ENCODE results near the gene SLC17A7. TPM values are rescaled to one million over a fixed set of nuclear protein-coding genes. Genes with fewer than 3 reads are reported as not detected.

SLC17A7 gene
- total and polyA plus RNA-seq, 2 of the 13 experiments (the other 11 are each of a cell fraction or from before 2014, with no cell fraction given): 0.32 TPM; not detected in 1

GRCh38 chr19:49439836-49440235 is 1.5 kb downstream of the SLC17A7 start (continued):
- TF ChIP-seq ZNF12 (CRISPR knock-in tag; IDR thresholded peaks at IDR 0.05) (no peak), XRCC5 (optimal IDR thresholded peaks at IDR 0.05; ENCODE audit: low read length) (no peak), REL (CRISPR knock-in tag; conservative IDR thresholded peaks at IDR 0.05) (no peak), SETDB1 (CRISPR knock-in tag; IDR thresholded peaks at IDR 0.05; ENCODE audit: borderline replicate concordance) (no peak), ATRX (CRISPR knock-in tag; IDR thresholded peaks at IDR 0.05; ENCODE audit: borderline replicate concordance) (no peak)

GRCh38 chr19:49438261-49438660 is 3.1 kb downstream of the SLC17A7 start:
- Histone ChIP-seq H4K20me1 (ENCODE audit: insufficient read depth, low read length) (peaks cover 5% of the 10 kb centered on the region; the same call in 1 of the 2 replicates), H2AFZ (ENCODE audit: low read length) (no peak overlapping the region), H3K4me2 (ENCODE audit: low read depth, low read length) (no peak overlapping the region), H3K27ac (ENCODE audit: extremely low read length, insufficient read depth, low read length) (no peak overlapping the region), H3K9me3 (ENCODE audit: low read length) (no peaks in the 10 kb centered on the region), H3K27me3 (ENCODE audit: control insufficient read depth in 1 of 2, insufficient read depth in 2 of 2, low read length in 2 of 2) (peaks cover 8 to 84% of the 10 kb centered on the region in 2 experiments), H3K4me1 (ENCODE audit: insufficient read depth, low read length) (peaks cover 12% of the 10 kb centered on the region), H3K36me3 (replicated peaks in 1 of 2; ENCODE audit: control insufficient read depth in 1 of 2, insufficient read depth in 2 of 2, low read length in 2 of 2) (no peaks in the 10 kb centered on the region), H3K79me2 (ENCODE audit: insufficient read depth, low read length) (no peaks in the 10 kb centered on the region), H3K4me3 (replicated peaks in 1 of 3; ENCODE audit: insufficient read depth in 1 of 3, low read depth in 2 of 3, low read length in 3 of 3) (no peak overlapping the region), H3K9ac (ENCODE audit: insufficient read depth, low read depth, low read length) (no peak overlapping the region)
- DNase-seq (ENCODE audit: low spot score) (no peak), ATAC-seq (no peak), FAIRE-seq (no peak)
- ChIA-PET POLR2A (no interaction called here), CTCF (ENCODE audit: low intra/inter-chr PET ratio, low total read pairs) (no interaction called here)
- intact Hi-C loops (cut with micrococcal nuclease; ENCODE audit: unreplicated experiment) (no loop called here), in situ Hi-C loops (cut with HindIII; ENCODE audit: extremely low pct_ligation_motif_present, low pct_unique_long_range_greater_than_20kb) (no loop called here)
- no TSS peak for BruUV-seq (replicated peaks)
- WGBS (ENCODE audit: low lambda C conversion rate): 3% methylated on average over 6 of the region's 6 CpGs
- no peak for TF ChIP-seq RBFOX2 (IDR thresholded peaks at IDR 0.05; ENCODE audit: low read depth, low read length)
- TF ChIP-seq ZNF530 (CRISPR knock-in tag; IDR thresholded peaks at IDR 0.05; ENCODE audit: low read depth): no peak
- no peak for TF ChIP-seq ADNP (CRISPR knock-in tag; IDR thresholded peaks at IDR 0.05)
- TF ChIP-seq TCF7L2 (IDR thresholded peaks at IDR 0.05; ENCODE audit: low read depth, low read length): no peak
- no peak for TF ChIP-seq ZNF703 (CRISPR knock-in tag; IDR thresholded peaks at IDR 0.05; ENCODE audit: borderline replicate concordance)
- no peak for TF ChIP-seq NFIC (IDR thresholded peaks at IDR 0.05; ENCODE audit: low read length)
- TF ChIP-seq STAT6 (CRISPR knock-in tag; IDR thresholded peaks at IDR 0.05; ENCODE audit: borderline replicate concordance): no peak
- no peak for TF ChIP-seq KMT2B (CRISPR knock-in tag; IDR thresholded peaks at IDR 0.05)
- TF ChIP-seq ZNF576 (CRISPR knock-in tag; IDR thresholded peaks at IDR 0.05): no peak
- no peak for TF ChIP-seq ZFYVE20 (CRISPR knock-in tag; IDR thresholded peaks at IDR 0.05; ENCODE audit: borderline replicate concordance, low read depth)
- TF ChIP-seq GATA4 (IDR thresholded peaks at IDR 0.05; ENCODE audit: borderline replicate concordance, low read depth): no peak
